COLO668 (cell line): ENCODE results near the gene RARG.
A peak's percentile ranks its signal among the peaks of the same experiment; 100 is the strongest.

Source experiments
- DNase-seq: peaks from one replicate; lab custom pipeline; 2025; ENCODE audit not compliant: unreplicated experiment; lab: John Stamatoyannopoulos, UW

Gene RARG

GRCh38 chr12:53245286-53245685 is 13.3 kb upstream of the RARG start:
- no peak for DNase-seq

- DNase-seq: no peak
Measured at GRCh38 chr12:53244337-53244736, 12.3 kb upstream of the RARG start.

- DNase-seq: no peak
Measured at GRCh38 chr12:53241623-53242412, 9.8 kb upstream of the RARG start.

- DNase-seq: no peak
Measured at GRCh38 chr12:53239643-53240258, 7.7 kb upstream of the RARG start.

GRCh38 chr12:53236443-53237111 is 4.6 kb upstream of the RARG start:
- DNase-seq: no peak

GRCh38 chr12:53235742-53236442 is 3.9 kb upstream of the RARG start:
- DNase-seq: no peak

GRCh38 chr12:53235164-53235563 is 3.2 kb upstream of the RARG start:
- DNase-seq: no peak

- DNase-seq: no peak
Measured at GRCh38 chr12:53234271-53234914, 2.4 kb upstream of the RARG start.

- no peak for DNase-seq
Measured at GRCh38 chr12:53233671-53234121, 1.7 kb upstream of the RARG start.

GRCh38 chr12:53232646-53233461 is 845 bp upstream of the RARG start:
- DNase-seq: peak; percentile 4

- DNase-seq: no peak
Measured at GRCh38 chr12:53231671-53231920, 413 bp downstream of the RARG start.

- no peak for DNase-seq
Measured at GRCh38 chr12:53230108-53230845, 1.7 kb downstream of the RARG start.

GRCh38 chr12:53229454-53229853 is 2.6 kb downstream of the RARG start:
- no peak for DNase-seq

- DNase-seq: no peak
Measured at GRCh38 chr12:53227836-53228235, 4.2 kb downstream of the RARG start.

- no peak for DNase-seq
Measured at GRCh38 chr12:53227341-53227740, 4.7 kb downstream of the RARG start.

GRCh38 chr12:53226815-53227214 is 5.2 kb downstream of the RARG start:
- DNase-seq: no peak

- DNase-seq: no peak
Measured at GRCh38 chr12:53225635-53226424, 6.2 kb downstream of the RARG start.

- DNase-seq: no peak
Measured at GRCh38 chr12:53224897-53225634, 6.9 kb downstream of the RARG start.
